ENCODE measurements around the gene L3MBTL3. TPM values are rescaled to one million over a fixed set of nuclear protein-coding genes. Genes with fewer than 3 reads are reported as not detected.

L3MBTL3 gene
- 9.4 and 15.0 TPM in 2 replicates for total RNA-seq

GRCh38 chr6:130018292-130018743 is at the start of gene L3MBTL3:
TSS of gene L3MBTL3 (plus strand) at chr6:130018581. CDS start at chr6:130042700, 24,119 bp downstream.

Other genes with a start within 250 kb of the L3MBTL3 start
- not detected in 2 replicates for gene TMEM244, start 157.3 kb upstream of the L3MBTL3 start, total RNA-seq
- gene SAMD3, start 204.4 kb downstream of the L3MBTL3 start, total RNA-seq: 7.2 and 7.3 TPM in 2 replicates

Measured in aortic smooth muscle cell (primary cell).